ENCODE data around the gene PADI3. TPM values are rescaled to one million over a fixed set of nuclear protein-coding genes. Genes with fewer than 3 reads are reported as not detected.

Gene PADI3
- total and polyA plus RNA-seq, 2 of the 13 experiments (the other 11 are each of a cell fraction or from before 2014, with no cell fraction given): not detected

GRCh38 chr1:17236779-17237560 is 11.9 kb upstream of the PADI3 start (continued):
- no peak for TF ChIP-seq ZSCAN29 (CRISPR knock-in tag; conservative IDR thresholded peaks at IDR 0.05)
- TF ChIP-seq ZNF24 (IDR thresholded peaks at IDR 0.05): no peak
- TF ChIP-seq SMC3 (IDR thresholded peaks at IDR 0.05; ENCODE audit: low read length): peak; percentile 82
- peak; percentile 36; the same call in 1 of the 2 replicates for TF ChIP-seq IRF9 (CRISPR knock-in tag; IDR thresholded peaks at IDR 0.05; ENCODE audit: borderline replicate concordance)
- peak; percentile 17; the same call in 1 of the 2 replicates for TF ChIP-seq FOXO1 (CRISPR knock-in tag; IDR thresholded peaks at IDR 0.05)
- no peak for TF ChIP-seq ZBTB21 (CRISPR knock-in tag; IDR thresholded peaks at IDR 0.05)
- TF ChIP-seq CERS6 (CRISPR knock-in tag; IDR thresholded peaks at IDR 0.05): no peak
- TF ChIP-seq ZNF350 (CRISPR knock-in tag; IDR thresholded peaks at IDR 0.05; ENCODE audit: borderline replicate concordance, low read depth): no peak
- peak; percentile 41; the same call in 1 of the 2 replicates for TF ChIP-seq NR0B2 (CRISPR knock-in tag; IDR thresholded peaks at IDR 0.05)
- TF ChIP-seq ZFP91 (CRISPR knock-in tag; IDR thresholded peaks at IDR 0.05; ENCODE audit: borderline replicate concordance): peak; percentile 23; the same call in 1 of the 2 replicates
- no peak for TF ChIP-seq ZNF124 (CRISPR knock-in tag; IDR thresholded peaks at IDR 0.05)
- no peak for TF ChIP-seq RNF2 (conservative IDR thresholded peaks at IDR 0.05; ENCODE audit: low read depth)
- TF ChIP-seq ZNF768 (CRISPR knock-in tag; IDR thresholded peaks at IDR 0.05): peak; percentile 32; the same call in 1 of the 2 replicates
- TF ChIP-seq NR2C2 (CRISPR knock-in tag; IDR thresholded peaks at IDR 0.05; ENCODE audit: borderline replicate concordance): 0 out of 2 replicates have a peak, but pooled peaks have one; percentile 34
- TF ChIP-seq IRF2 (CRISPR knock-in tag; IDR thresholded peaks at IDR 0.05): 0 out of 2 replicates have a peak, but pooled peaks have one; percentile 26
- TF ChIP-seq THAP11 (CRISPR knock-in tag; IDR thresholded peaks at IDR 0.05): peak; percentile 24; the same call in 1 of the 2 replicates
- TF ChIP-seq ZSCAN12 (CRISPR knock-in tag; IDR thresholded peaks at IDR 0.05): no peak
- TF ChIP-seq ZUFSP (CRISPR knock-in tag; IDR thresholded peaks at IDR 0.05; ENCODE audit: borderline replicate concordance): no peak
- no peak for TF ChIP-seq BATF2 (CRISPR knock-in tag; IDR thresholded peaks at IDR 0.05)
- no peak for TF ChIP-seq MNT (IDR thresholded peaks at IDR 0.05)
- no peak for TF ChIP-seq TARDBP (CRISPR knock-in tag; IDR thresholded peaks at IDR 0.05)

Data from HepG2 (cell line).